GM23248 (cell line): ENCODE data around the gene TLL2. TPM values are rescaled to one million over a fixed set of nuclear protein-coding genes. Genes with fewer than 3 reads are reported as not detected.

Experiments used
- DNase-seq: peaks from one replicate; pipeline ENCODE4 v3.0.0-alpha.2; 2015
- H2AFZ ChIP-seq: fragments of 200-600 bp; sonication (generic); 2 replicates; pipeline ENCODE4 v1.6.1; 2016; ENCODE audit warnings: antibody characterized with exemption
- H3F3A ChIP-seq: fragments of 200-600 bp; sonication (generic); 2 replicates; pipeline ENCODE4 v1.6.1; 2016; ENCODE audit warnings: mild to moderate bottlenecking, antibody characterized with exemption, mixed run types; ENCODE audit not compliant: insufficient read depth
- H3K27ac ChIP-seq: fragments of 200-600 bp; sonication (generic); 2 replicates; pipeline ENCODE4 v1.5.1; 2016; ENCODE audit warnings: mild to moderate bottlenecking
- H3K27me3 ChIP-seq: fragments of 200-600 bp; sonication (generic); replicated peaks from 2 replicates; pipeline ENCODE4 v1.6.1; 2016; ENCODE audit warnings: mild to moderate bottlenecking; ENCODE audit not compliant: insufficient read depth
- H3K36me3 ChIP-seq: fragments of 200-600 bp; sonication (generic); 2 replicates; pipeline ENCODE4 v1.6.1; 2016; ENCODE audit warnings: low read depth, mild to moderate bottlenecking
- H3K4me1 ChIP-seq: fragments of 200-600 bp; sonication (generic); 2 replicates; pipeline ENCODE4 v1.6.1; 2016; ENCODE audit warnings: mild to moderate bottlenecking; ENCODE audit not compliant: insufficient read depth
- H3K4me2 ChIP-seq: fragments of 200-600 bp; sonication (generic); one replicate; pipeline ENCODE4 v1.6.1; 2016; ENCODE audit warnings: mild to moderate bottlenecking; ENCODE audit not compliant: unreplicated experiment
- H3K4me3 ChIP-seq: fragments of 200-600 bp; sonication (generic); 2 replicates; pipeline ENCODE4 v1.5.1; 2016; ENCODE audit warnings: mild to moderate bottlenecking
- H3K79me2 ChIP-seq: fragments of 200-600 bp; sonication (generic); 2 replicates; pipeline ENCODE4 v1.6.1; 2016; ENCODE audit warnings: mild to moderate bottlenecking; ENCODE audit not compliant: insufficient read depth
- H3K9ac ChIP-seq: fragments of 200-600 bp; sonication (generic); 2 replicates; pipeline ENCODE4 v1.6.1; 2016; ENCODE audit warnings: mild to moderate bottlenecking
- H3K9me2 ChIP-seq: fragments of 200-600 bp; sonication (generic); 2 replicates; pipeline ENCODE4 v1.6.1; 2016; ENCODE audit warnings: mixed run types, mild to moderate bottlenecking, moderate library complexity; ENCODE audit not compliant: insufficient read depth
- H3K9me3 ChIP-seq: fragments of 200-600 bp; sonication (generic); one replicate; pipeline ENCODE4 v1.6.1; 2017; ENCODE audit warnings: low read depth
- H4K20me1 ChIP-seq: fragments of 200-600 bp; sonication (generic); 2 replicates; pipeline ENCODE4 v1.6.0; 2016; ENCODE audit not compliant: insufficient read depth
- EZH2 ChIP-seq: fragments of 200-600 bp; sonication (generic); IDR thresholded peaks from 2 replicates; pipeline ENCODE4 v1.6.1; 2018; ENCODE audit warnings: antibody characterized with exemption, mild to moderate bottlenecking; ENCODE audit not compliant: insufficient read depth, poor library complexity, severe bottlenecking
- EZH2phosphoT487 ChIP-seq: fragments of 200-600 bp; sonication (generic); IDR thresholded peaks from 2 replicates; pipeline ENCODE4 v1.6.1; 2018; ENCODE audit warnings: antibody characterized with exemption, moderate library complexity, mild to moderate bottlenecking, low read depth; ENCODE audit not compliant: insufficient read depth
- WGBS, 2 experiments: methylation state at CpG; one replicate each; pipeline ENCODE4 v1.1.6; 2015 to 2017; ENCODE audit warnings: low lambda C conversion rate in 2 of 2, low coverage in 1 of 2; ENCODE audit errors: missing lambda C conversion rate in 2 of 2; 5-methylcytosine and 5-hydroxymethylcytosine counted together
- in situ Hi-C: fragments of 300-500 bp; cut with MboI; formaldehyde crosslinking; loops from 2 replicates; pipeline ENCODE4 v1.15.0; 2020
- polyA plus RNA-seq: library from polyadenylated mRNA; unstranded; fragments of >200 nt; fragmentation: Nextera tagmentation; extraction: Ambion mirVana; gene quantifications from 2 replicates; pipeline ENCODE4 v1.2.1, GENCODE V29; 2016
- total RNA-seq: library from RNA; depleted of rRNA; stranded (reverse); fragments of >200 nt; shearing (Covaris generic); gene quantifications from 2 replicates; pipeline ENCODE4 v1.2.3, GENCODE V29; 2014

Gene TLL2
- total and polyA plus RNA-seq, 2 experiments from 2014 or later, result 0.43 to 0.71 TPM

GRCh38 chr10:96376483-96376882, 137.2 kb downstream of the TLL2 start:
- DNase-seq, result no peak
- TF ChIP-seq EZH2 (no peak), EZH2phosphoT487 (no peak)
- Histone ChIP-seq H3K79me2 (no peaks in the 10 kb centered on the region), H3K4me2 (no peak overlapping the region), H3K4me3 (no peak overlapping the region), H3K36me3 (no peaks in the 10 kb centered on the region), H3K27ac (no peak overlapping the region), H3K27me3 (no peaks in the 10 kb centered on the region; the same call in 1 of the 2 replicates), H2AFZ (no peak overlapping the region), H3F3A (no peaks in the 10 kb centered on the region), H4K20me1 (no peaks in the 10 kb centered on the region), H3K9ac (no peak overlapping the region), H3K4me1 (peaks cover 7% of the 10 kb centered on the region), H3K9me3 (no peaks in the 10 kb centered on the region), H3K9me2 (no peaks in the 10 kb centered on the region)
- 30 to 37% methylated on average over 7 of the region's 7 CpGs for WGBS, 2 experiments
- in situ Hi-C loops, result loop anchor here (25.0 kb wide), 2 partner anchors 661 to 836 kb away; no protein-coding TSS in a partner anchor

- WGBS, 2 experiments, result 6% methylated on average over 34 to 36 of the region's 36 CpGs
- H3K4me1 ChIP-seq, result peaks cover 7% of the 10 kb centered on the region; the same call in 1 of the 2 replicates
- peak; percentile 93 for DNase-seq
- no peaks in the 10 kb centered on the region for H3K79me2 ChIP-seq
- peak overlapping the region; percentile 92 for H2AFZ ChIP-seq
- no peaks in the 10 kb centered on the region for H3K9me3 ChIP-seq
- no peaks in the 10 kb centered on the region for H4K20me1 ChIP-seq
- H3K36me3 ChIP-seq, result no peaks in the 10 kb centered on the region
- peak overlapping the region; percentile 88 for H3K4me2 ChIP-seq
- H3K27ac ChIP-seq, result no peak overlapping the region
- in situ Hi-C loops, result loop anchor here (25.0 kb wide), 2 partner anchors 662 to 837 kb away; no protein-coding TSS in a partner anchor
- no peaks in the 10 kb centered on the region; the same call in 1 of the 2 replicates for H3K27me3 ChIP-seq
- H3F3A ChIP-seq, result no peaks in the 10 kb centered on the region
- H3K4me3 ChIP-seq, result peak overlapping the region; percentile 72
- no peaks in the 10 kb centered on the region for H3K9me2 ChIP-seq
- 0 out of 2 replicates have a peak overlapping the region, but pooled peaks have one; percentile 15 for H3K9ac ChIP-seq
- TF ChIP-seq EZH2, result no peak
Observed at GRCh38 chr10:96374985-96375830, 138.5 kb downstream of the TLL2 start.

- H3K4me3 ChIP-seq, result peak overlapping the region; percentile 72
Observed at GRCh38 chr10:96374639-96374984, 139.1 kb downstream of the TLL2 start.

GRCh38 chr10:96374004-96374403, 139.7 kb downstream of the TLL2 start:
- no peaks in the 10 kb centered on the region for H3F3A ChIP-seq
- no peaks in the 10 kb centered on the region for H4K20me1 ChIP-seq
- H2AFZ ChIP-seq, result no peak overlapping the region
- DNase-seq, result no peak
- H3K27me3 ChIP-seq, result no peaks in the 10 kb centered on the region; the same call in 1 of the 2 replicates
- WGBS, 2 experiments, result 73 to 82% methylated on average over 5 of the region's 5 CpGs
- H3K27ac ChIP-seq, result no peak overlapping the region
- TF ChIP-seq EZH2 (no peak), EZH2phosphoT487 (no peak)
- H3K36me3 ChIP-seq, result no peaks in the 10 kb centered on the region
- no peaks in the 10 kb centered on the region for H3K9me3 ChIP-seq
- no peak overlapping the region for H3K9ac ChIP-seq
- no peaks in the 10 kb centered on the region for H3K79me2 ChIP-seq
- in situ Hi-C loops, result no loop called here
- H3K4me2 ChIP-seq, result no peak overlapping the region
- H3K4me1 ChIP-seq, result peaks cover 7% of the 10 kb centered on the region; the same call in 1 of the 2 replicates
- H3K4me3 ChIP-seq, result no peak overlapping the region
- no peaks in the 10 kb centered on the region for H3K9me2 ChIP-seq

More at GRCh38 chr10:96374639-96374984, 139.1 kb downstream of the TLL2 start:
- Histone ChIP-seq H3K27me3 (no peaks in the 10 kb centered on the region; the same call in 1 of the 2 replicates), H3K27ac (no peak overlapping the region), H4K20me1 (no peaks in the 10 kb centered on the region), H3K9ac (no peak overlapping the region), H2AFZ (peak overlapping the region; percentile 92), H3K4me1 (peaks cover 7% of the 10 kb centered on the region; the same call in 1 of the 2 replicates), H3K4me2 (peak overlapping the region; percentile 88), H3K79me2 (no peaks in the 10 kb centered on the region), H3K9me2 (no peaks in the 10 kb centered on the region), H3K36me3 (no peaks in the 10 kb centered on the region), H3K9me3 (no peaks in the 10 kb centered on the region), H3F3A (no peaks in the 10 kb centered on the region)
- TF ChIP-seq EZH2, result no peak
- no peak for TF ChIP-seq EZH2phosphoT487
- in situ Hi-C loops, result no loop called here
- 19% methylated on average over 8 to 9 of the region's 9 CpGs for WGBS, 2 experiments
- DNase-seq, result no peak
